Measurements from ENCODE around the gene CAMK4.

The CAMK4 gene

DNA sequence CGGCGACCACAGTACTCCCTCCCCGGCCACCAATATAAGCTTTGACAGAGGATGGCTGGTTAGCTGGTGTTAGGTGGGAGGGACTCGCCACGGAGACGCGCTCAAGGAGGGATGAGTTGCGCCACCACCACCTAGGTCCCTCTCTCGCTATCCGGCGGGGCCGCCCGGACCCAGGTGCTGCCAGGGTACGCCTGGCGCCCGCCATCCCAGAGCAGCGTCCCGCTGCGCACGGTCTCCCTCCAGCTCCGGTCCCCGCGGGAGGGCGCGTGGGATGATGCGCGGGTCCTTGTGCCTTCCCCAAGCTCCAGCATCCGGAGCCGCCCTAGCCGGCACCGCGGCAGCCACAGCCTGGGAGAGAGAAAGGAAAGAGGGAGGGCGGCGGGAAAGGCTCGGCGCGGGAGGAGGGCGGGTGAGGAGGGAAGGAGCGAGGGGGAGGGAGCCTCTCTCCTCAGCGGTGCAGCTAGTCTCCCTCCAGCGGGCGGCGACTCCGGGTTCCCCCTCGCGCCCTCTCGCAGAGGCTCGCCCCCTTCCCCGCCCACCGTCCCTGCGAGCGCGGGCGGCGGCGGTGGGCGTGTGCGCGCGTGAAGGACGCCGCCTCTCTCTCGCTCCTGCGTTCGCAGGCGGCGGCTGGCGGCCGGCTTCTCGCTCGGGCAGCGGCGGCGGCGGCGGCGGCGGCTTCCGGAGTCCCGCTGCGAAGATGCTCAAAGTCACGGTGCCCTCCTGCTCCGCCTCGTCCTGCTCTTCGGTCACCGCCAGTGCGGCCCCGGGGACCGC is at the start of gene CAMK4:
CAMK4 (plus strand) TSS at position 598 of the 774 bp plus-strand sequence; CDS start at position 698, 100 bp downstream.
- H3K4me3 ChIP-seq (ENCODE audit: control insufficient read depth, low read depth, low read length) = peak within 1 kb of the TSS; percentile 61
- TF ChIP-seq, protein P1, sequence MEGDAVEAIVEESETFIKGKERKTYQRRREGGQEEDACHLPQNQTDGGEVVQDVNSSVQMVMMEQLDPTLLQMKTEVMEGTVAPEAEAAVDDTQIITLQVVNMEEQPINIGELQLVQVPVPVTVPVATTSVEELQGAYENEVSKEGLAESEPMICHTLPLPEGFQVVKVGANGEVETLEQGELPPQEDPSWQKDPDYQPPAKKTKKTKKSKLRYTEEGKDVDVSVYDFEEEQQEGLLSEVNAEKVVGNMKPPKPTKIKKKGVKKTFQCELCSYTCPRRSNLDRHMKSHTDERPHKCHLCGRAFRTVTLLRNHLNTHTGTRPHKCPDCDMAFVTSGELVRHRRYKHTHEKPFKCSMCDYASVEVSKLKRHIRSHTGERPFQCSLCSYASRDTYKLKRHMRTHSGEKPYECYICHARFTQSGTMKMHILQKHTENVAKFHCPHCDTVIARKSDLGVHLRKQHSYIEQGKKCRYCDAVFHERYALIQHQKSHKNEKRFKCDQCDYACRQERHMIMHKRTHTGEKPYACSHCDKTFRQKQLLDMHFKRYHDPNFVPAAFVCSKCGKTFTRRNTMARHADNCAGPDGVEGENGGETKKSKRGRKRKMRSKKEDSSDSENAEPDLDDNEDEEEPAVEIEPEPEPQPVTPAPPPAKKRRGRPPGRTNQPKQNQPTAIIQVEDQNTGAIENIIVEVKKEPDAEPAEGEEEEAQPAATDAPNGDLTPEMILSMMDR (conservative IDR thresholded peaks at IDR 0.05; ENCODE audit: control insufficient read depth, insufficient read depth, low read depth, low read length) = peak; percentile 7
- peak; percentile 66 for DNase-seq (ENCODE audit: low read depth)

DNA sequence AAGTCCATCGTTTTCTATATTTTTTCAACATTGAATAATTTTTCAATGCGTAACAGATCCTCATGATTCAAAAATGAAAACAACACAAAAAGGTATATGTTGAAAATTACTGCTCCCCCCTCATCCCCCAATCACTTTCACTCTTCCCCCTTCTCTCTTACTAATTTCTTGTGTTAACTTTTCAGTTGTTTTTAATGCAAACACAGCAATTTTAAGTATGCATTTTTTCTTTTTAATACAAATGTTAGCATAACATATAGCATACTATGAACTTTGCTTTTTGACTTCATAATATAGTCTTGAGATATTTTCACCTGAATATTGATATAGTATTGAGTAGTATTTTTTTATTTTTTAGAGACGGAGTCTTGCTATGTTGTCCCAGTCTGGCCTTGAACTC is 41.1 kb upstream of the CAMK4 start:
- H3K4me3 ChIP-seq (ENCODE audit: control insufficient read depth, low read depth, low read length) = no peak overlapping the region
- TF ChIP-seq, protein P1 (conservative IDR thresholded peaks at IDR 0.05; ENCODE audit: control insufficient read depth, insufficient read depth, low read depth, low read length) = no peak
- DNase-seq (ENCODE audit: low read depth) = no peak

DNA sequence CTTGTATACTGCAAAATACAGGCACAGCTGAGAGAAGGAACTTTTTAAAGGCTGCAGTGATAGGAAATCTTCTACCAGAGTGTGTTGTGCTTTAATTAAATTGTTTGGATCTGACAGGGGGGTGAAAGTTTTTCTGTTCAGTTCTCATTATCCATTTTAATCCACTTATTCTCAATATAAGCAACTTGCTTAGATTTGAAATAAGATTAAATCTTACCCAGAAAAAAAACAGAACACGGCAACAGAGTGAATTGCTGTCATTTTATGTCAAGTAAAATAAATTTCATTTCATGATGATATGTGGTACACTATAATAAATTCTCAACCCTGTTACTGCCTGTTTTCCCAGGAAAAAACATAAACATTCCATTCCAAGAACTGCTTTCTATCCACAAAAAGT is 37.1 kb upstream of the CAMK4 start:
- TF ChIP-seq, protein P1 (conservative IDR thresholded peaks at IDR 0.05; ENCODE audit: control insufficient read depth, insufficient read depth, low read depth, low read length) = no peak
- H3K4me3 ChIP-seq (ENCODE audit: control insufficient read depth, low read depth, low read length) = no peak overlapping the region
- no peak for DNase-seq (ENCODE audit: low read depth)

DNA sequence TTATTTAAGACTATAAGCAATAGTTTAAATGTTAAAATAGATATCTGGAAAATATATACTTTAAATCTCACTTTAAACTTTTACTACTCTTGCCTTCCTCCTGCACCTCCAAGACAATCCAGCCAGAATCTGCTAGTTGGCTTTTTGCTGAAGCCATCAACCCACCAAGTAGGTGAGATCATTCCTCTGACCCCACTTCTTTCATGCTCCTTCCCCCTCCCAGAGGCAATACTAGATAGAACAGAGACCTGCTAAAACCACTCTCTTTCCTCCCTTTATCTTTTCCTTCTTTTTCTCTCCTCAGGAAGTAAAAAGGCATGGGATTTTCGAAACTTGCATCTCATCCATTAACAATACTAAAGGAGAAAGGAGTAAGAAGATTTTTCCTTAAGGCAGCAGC is 30.1 kb upstream of the CAMK4 start:
- no peak for DNase-seq (ENCODE audit: low read depth)
- TF ChIP-seq, protein P1 (conservative IDR thresholded peaks at IDR 0.05; ENCODE audit: control insufficient read depth, insufficient read depth, low read depth, low read length) = no peak
- no peak overlapping the region for H3K4me3 ChIP-seq (ENCODE audit: control insufficient read depth, low read depth, low read length)

DNA sequence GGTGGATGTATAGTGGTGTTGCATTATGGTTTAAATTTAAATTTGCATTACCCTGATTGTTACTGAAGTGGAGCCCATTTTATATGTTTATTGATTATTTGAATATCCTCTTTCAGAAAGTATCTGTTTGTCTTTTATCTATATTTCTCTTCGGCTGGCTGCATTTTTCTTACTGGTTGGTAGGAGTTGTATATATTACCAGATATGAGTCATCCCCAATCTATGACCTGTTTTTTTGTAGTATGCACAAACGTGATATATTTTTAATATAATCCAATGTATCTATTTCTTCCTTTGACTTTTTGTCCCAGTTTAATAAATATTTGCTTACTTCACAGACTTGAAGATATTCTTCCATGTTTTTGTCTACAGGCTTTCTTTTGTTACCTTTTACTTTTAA is 29.3 kb upstream of the CAMK4 start:
- no peak for DNase-seq (ENCODE audit: low read depth)
- no peak overlapping the region for H3K4me3 ChIP-seq (ENCODE audit: control insufficient read depth, low read depth, low read length)
- TF ChIP-seq, protein P1 (conservative IDR thresholded peaks at IDR 0.05; ENCODE audit: control insufficient read depth, insufficient read depth, low read depth, low read length) = no peak

DNA sequence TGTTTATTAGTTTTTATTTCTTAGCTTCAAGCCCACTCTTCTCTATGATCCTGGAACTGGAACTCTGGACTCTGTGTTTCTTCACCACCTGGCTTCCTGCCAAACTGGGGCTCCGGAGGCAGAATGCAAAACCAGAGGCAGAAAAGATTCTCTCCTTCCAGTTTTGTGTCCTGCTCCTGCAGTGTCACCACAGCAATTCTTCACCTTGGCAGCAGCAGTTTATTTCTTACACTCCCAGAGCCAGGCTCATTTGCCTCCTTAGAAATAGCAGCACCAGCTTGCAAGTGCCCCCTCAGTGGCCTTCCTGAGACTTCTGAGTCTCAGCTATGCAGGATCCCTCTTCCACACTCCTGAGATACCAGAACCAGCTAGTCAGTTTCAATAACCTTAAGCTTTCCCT is 26.7 kb upstream of the CAMK4 start:
- peak; percentile 10 for DNase-seq (ENCODE audit: low read depth)
- no peak overlapping the region for H3K4me3 ChIP-seq (ENCODE audit: control insufficient read depth, low read depth, low read length)
- TF ChIP-seq, protein P1 (conservative IDR thresholded peaks at IDR 0.05; ENCODE audit: control insufficient read depth, insufficient read depth, low read depth, low read length) = no peak

Data from fibroblast of mammary gland (primary cell).